Right lobe of liver (tissue), 6 donors: ENCODE data around the gene GALNT13. TPM values are rescaled to one million over a fixed set of nuclear protein-coding genes. Genes with fewer than 3 reads are reported as not detected.

Experiments
- ATAC-seq, 4 donors: fragments of 200-7000 bp; cut with Tn5 transposase; one replicate each; pipeline ENCODE4 v1.9.1; 2020; ENCODE audit warnings: mild to moderate bottlenecking in 4 of 4, moderate library complexity in 4 of 4
- DNase-seq, 3 donors: peaks; one replicate each; pipeline ENCODE4 v3.0.0-alpha.2; 2020
- H3K27ac ChIP-seq, 3 donors: fragments of 200-600 bp; one replicate each; pipeline ENCODE4 v1.8.0; 2022
- H3K27me3 ChIP-seq, 2 donors: fragments of 200-600 bp; one replicate each; pipeline ENCODE4 v1.8.0; 2022
- H3K36me3 ChIP-seq, 4 donors: fragments of 200-600 bp; sonication (generic) in 1 of 4; one replicate each; pipeline versions ENCODE4 v1.5.1 to v1.8.0; 2017 to 2022; ENCODE audit warnings: control low read depth in 1 of 4
- H3K4me1 ChIP-seq, 4 donors: fragments of 200-600 bp; sonication (generic) in 1 of 4; one replicate each; pipeline versions ENCODE4 v1.5.1 to v1.8.0; 2017 to 2022; ENCODE audit warnings: control low read depth in 1 of 4
- H3K4me3 ChIP-seq, 3 donors: fragments of 200-600 bp; one replicate each; pipeline ENCODE4 v1.8.0; 2022
- H3K9me3 ChIP-seq, 4 donors: fragments of 200-600 bp; sonication (generic) in 1 of 4; one replicate each; pipeline versions ENCODE4 v1.5.1 to v1.8.0; 2017 to 2022; ENCODE audit warnings: control low read depth in 1 of 4
- POLR2A ChIP-seq: fragments of 450-650 bp; IDR thresholded peaks from one replicate; pipeline ENCODE4 v1.6.1; 2017; ENCODE audit warnings: antibody characterized with exemption, mild to moderate bottlenecking
- WGBS: methylation state at CpG from one replicate; pipeline ENCODE4 v1.1.6; 2018; ENCODE audit warnings: low coverage, low lambda C conversion rate; ENCODE audit not compliant: insufficient coverage; ENCODE audit errors: missing lambda C conversion rate; 5-methylcytosine and 5-hydroxymethylcytosine counted together
- intact Hi-C, 2 donors: fragments of 100-400 bp; cut with DNase I; formaldehyde crosslinking; loops; one replicate each; pipeline versions ENCODE4 v1.11.2 to v1.14.1; 2022
- total RNA-seq, 6 experiments: library from RNA; depleted of rRNA in 2 of 6; stranded (reverse); fragments of >200 nt in 2 of 6; fragmentation: NEBNext Ultra II Directional in 3 of 6; extraction: Animal tissue kit (Norgen Biotek cat#: 25700) in 3 of 6; gene quantifications; one replicate each; pipeline versions ENCODE4 v1.1.0 to v1.2.4, GENCODE V29; 2016 to 2023
- TF ChIP-seq, protein P1 (sequence below), 4 donors: fragments of 200-600 bp in 3 of 4; fragments of 450-650 bp in 1 of 4; IDR thresholded peaks; one replicate each; pipeline versions ENCODE4 v1.5.1 to v1.8.0; 2016 to 2022; ENCODE audit warnings: antibody characterized with exemption in 4 of 4, mild to moderate bottlenecking in 2 of 4
- donor health status: DM: no; HTN: yes; CAD: no.
- donor health status: DM: no; HTN: no; CAD: no.
- donor health status: DM: no; HTN: no; CAD: no.
- donor health status: DM: no; HTN: yes; CAD: no.
- donor health status: DM: no; HTN: yes; CAD: no.

GALNT13 gene
- total RNA-seq, 6 experiments from 2014 or later = not detected

DNA sequence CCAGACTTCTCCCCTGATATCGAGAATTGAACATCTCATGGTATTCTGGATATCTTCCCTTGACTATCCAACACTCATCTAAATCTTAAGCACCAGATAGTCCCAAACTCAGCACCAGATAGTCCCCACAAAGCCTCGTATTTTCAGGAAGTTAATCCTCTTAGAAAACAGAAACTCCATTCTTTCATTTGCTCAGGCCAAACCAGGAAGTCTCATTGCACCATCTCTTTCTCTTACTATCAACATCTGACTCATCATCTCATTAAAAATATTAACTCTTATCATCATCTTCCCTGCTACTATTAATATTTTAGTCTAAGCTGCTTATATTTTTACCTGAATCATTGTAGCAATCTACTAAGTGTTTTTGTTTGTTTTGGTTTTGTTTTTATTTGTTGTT, 286.4 kb downstream of the GALNT13 start:
- DNase-seq = no peak
- WGBS = 40% methylated on average over 2 of the region's 2 CpGs
- no peak for TF ChIP-seq POLR2A
- TF ChIP-seq, protein P1, sequence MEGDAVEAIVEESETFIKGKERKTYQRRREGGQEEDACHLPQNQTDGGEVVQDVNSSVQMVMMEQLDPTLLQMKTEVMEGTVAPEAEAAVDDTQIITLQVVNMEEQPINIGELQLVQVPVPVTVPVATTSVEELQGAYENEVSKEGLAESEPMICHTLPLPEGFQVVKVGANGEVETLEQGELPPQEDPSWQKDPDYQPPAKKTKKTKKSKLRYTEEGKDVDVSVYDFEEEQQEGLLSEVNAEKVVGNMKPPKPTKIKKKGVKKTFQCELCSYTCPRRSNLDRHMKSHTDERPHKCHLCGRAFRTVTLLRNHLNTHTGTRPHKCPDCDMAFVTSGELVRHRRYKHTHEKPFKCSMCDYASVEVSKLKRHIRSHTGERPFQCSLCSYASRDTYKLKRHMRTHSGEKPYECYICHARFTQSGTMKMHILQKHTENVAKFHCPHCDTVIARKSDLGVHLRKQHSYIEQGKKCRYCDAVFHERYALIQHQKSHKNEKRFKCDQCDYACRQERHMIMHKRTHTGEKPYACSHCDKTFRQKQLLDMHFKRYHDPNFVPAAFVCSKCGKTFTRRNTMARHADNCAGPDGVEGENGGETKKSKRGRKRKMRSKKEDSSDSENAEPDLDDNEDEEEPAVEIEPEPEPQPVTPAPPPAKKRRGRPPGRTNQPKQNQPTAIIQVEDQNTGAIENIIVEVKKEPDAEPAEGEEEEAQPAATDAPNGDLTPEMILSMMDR (IDR thresholded peaks at IDR 0.05) = no peak
- Histone ChIP-seq H3K4me1 (no peaks in the 10 kb centered on the region), H3K4me3 (no peak overlapping the region), H3K27ac (no peak overlapping the region), H3K36me3 (no peaks in the 10 kb centered on the region), H3K9me3 (no peaks in the 10 kb centered on the region), H3K27me3 (no peaks in the 10 kb centered on the region)
- intact Hi-C loops = no loop called here
- no peak for ATAC-seq

DNA sequence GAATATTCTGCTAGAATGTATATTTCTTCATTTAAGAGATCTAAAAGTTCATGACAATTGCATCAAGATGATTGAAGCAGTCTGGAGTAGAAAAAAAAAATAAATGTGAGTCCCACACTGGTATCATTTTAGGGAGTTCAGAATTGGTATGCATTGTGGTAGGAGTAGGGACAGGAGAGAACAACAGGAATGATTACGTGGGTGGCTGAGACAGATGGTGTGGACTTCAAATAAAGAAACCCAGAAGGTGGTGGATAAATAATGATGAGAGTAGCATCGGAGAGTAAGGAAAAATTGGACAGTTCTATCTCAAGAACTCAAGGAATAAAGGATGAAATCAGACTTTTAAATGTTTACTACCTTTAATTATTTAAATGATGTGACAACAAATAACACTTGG, 289.6 kb downstream of the GALNT13 start:
- WGBS = 31% methylated on average over 2 of the region's 2 CpGs
- Histone ChIP-seq H3K4me3 (no peak overlapping the region), H3K9me3 (no peaks in the 10 kb centered on the region), H3K27ac (no peak overlapping the region), H3K27me3 (no peaks in the 10 kb centered on the region), H3K36me3 (no peaks in the 10 kb centered on the region), H3K4me1 (no peaks in the 10 kb centered on the region)
- intact Hi-C loops = no loop called here
- DNase-seq = no peak
- no peak for ATAC-seq
- TF ChIP-seq, protein P1 (IDR thresholded peaks at IDR 0.05) = no peak
- TF ChIP-seq POLR2A = no peak

DNA sequence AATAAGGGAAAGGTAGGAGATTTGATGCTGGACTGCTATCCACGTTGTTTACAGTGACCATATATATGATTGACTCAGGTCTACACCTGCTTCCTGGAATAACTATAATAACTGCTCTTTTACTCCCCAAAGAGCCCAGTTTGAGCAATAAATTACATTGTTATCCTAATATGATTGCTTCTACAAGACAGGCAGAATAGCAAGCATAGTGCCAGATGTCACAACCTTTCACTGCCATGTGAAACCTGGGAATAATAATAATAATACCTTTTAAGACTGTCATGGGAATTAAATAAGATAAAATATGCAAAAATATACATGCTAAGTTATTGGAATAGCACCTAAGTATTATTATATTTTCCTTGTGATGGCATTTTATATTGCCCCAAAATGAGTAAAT, 298.7 kb downstream of the GALNT13 start:
- DNase-seq (no peak), ATAC-seq (no peak)
- Histone ChIP-seq H3K27me3 (no peaks in the 10 kb centered on the region), H3K36me3 (no peaks in the 10 kb centered on the region), H3K4me3 (no peak overlapping the region), H3K9me3 (no peaks in the 10 kb centered on the region), H3K27ac (no peak overlapping the region), H3K4me1 (no peaks in the 10 kb centered on the region)
- 20% methylated on average over 1 of the region's 1 CpG for WGBS
- intact Hi-C loops = no loop called here
- TF ChIP-seq, protein P1 (IDR thresholded peaks at IDR 0.05) = no peak
- TF ChIP-seq POLR2A = no peak

DNA sequence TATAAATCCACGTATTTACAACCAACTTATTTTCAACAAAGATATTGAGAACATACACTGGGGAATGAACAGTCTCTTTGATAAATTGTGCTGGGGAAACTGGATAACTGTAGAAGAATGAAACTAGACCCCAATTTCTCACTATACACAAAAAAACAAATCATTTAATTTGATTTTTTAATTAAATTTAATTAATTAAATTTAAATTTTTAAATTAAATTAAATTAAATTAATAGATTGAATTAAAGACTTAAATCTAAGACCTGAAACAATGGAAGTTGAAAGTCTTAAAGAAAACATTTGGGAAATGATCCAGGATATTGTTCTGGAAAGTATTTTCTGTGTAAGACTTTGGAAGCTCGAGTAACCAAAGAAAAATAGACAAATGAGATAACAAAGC, 301.4 kb downstream of the GALNT13 start:
- ATAC-seq = no peak
- Histone ChIP-seq H3K36me3 (no peaks in the 10 kb centered on the region), H3K27me3 (no peaks in the 10 kb centered on the region), H3K9me3 (no peaks in the 10 kb centered on the region), H3K4me1 (no peaks in the 10 kb centered on the region), H3K4me3 (no peak overlapping the region), H3K27ac (no peak overlapping the region)
- intact Hi-C loops = no loop called here
- WGBS = 24% methylated on average over 2 of the region's 2 CpGs
- TF ChIP-seq, protein P1 (IDR thresholded peaks at IDR 0.05) = no peak
- TF ChIP-seq POLR2A = no peak
- DNase-seq = no peak

DNA sequence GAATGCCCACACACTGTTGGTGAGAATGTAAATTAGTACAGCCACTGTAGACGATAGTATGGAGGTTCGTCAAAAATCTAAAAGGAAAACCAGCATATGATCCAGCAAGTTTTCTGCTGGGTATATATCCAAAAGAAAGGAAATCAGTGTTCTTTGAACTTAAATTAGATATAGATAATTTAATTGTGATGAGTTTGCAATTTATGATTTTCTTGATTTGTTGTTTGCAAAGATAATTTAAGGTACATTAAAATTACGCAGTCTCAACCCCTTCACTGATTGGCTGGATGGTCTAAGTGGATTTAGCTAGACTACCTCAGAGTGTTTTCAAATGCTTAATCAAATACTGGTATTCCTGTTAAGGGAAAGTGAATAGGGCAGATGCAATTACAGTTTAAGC, 302.2 kb downstream of the GALNT13 start:
- WGBS = 52% methylated on average over 3 of the region's 3 CpGs
- intact Hi-C loops = no loop called here
- DNase-seq = no peak

More for the DNA sequence above, 302.2 kb downstream of the GALNT13 start:
- Histone ChIP-seq H3K4me3 (no peak overlapping the region), H3K27me3 (no peaks in the 10 kb centered on the region), H3K9me3 (no peaks in the 10 kb centered on the region), H3K4me1 (no peaks in the 10 kb centered on the region), H3K36me3 (no peaks in the 10 kb centered on the region), H3K27ac (no peak overlapping the region)
- no peak for ATAC-seq
- TF ChIP-seq, protein P1 (IDR thresholded peaks at IDR 0.05) = no peak
- TF ChIP-seq POLR2A = no peak
